Cardiac fibroblast (primary cell): ENCODE measurements around the gene OTUD6A.

ENCODE experiments used
- DNase-seq, 2 donors: peaks; one replicate each; pipeline versions ENCODE4 v3.0.0 to v3.0.0-alpha.2; 2010; ENCODE audit warnings: low read depth in 2 of 2
- H3K4me3 ChIP-seq, 2 donors: replicated peaks in 1 of 2; 1 replicate in 1 of 2; 2 replicates in 1 of 2; pipeline ENCODE4 v1.5.1; 2011; ENCODE audit warnings: low read depth in 2 of 2, low read length in 2 of 2, mild to moderate bottlenecking in 2 of 2, moderate library complexity in 1 of 2
- TF ChIP-seq, protein P1 (sequence below): IDR thresholded peaks from one replicate; pipeline ENCODE4 v1.5.1; 2011; ENCODE audit warnings: low read depth, mild to moderate bottlenecking, low read length, inconsistent platforms

OTUD6A gene

DNA sequence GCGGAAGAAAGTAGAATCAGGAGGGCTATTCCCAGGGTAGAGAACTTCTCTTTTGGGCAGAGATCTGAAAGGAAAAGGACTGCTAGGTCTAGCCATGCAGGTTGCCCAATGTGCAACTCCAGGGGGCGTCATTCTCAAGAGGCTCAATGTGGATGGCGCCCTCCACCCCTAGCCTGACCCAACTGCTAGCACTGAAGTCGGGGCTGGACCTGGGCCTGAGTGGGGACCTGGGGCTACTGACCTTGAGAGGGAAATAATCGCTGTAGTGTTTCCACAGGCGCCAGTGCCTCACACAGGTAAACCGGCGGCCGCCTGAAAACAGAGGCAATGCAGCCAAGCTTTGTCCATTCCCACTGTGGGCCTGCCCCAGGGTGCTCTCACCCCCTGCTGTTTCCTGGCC is 18.6 kb upstream of the OTUD6A start:
- no peak for DNase-seq
- TF ChIP-seq, protein P1, sequence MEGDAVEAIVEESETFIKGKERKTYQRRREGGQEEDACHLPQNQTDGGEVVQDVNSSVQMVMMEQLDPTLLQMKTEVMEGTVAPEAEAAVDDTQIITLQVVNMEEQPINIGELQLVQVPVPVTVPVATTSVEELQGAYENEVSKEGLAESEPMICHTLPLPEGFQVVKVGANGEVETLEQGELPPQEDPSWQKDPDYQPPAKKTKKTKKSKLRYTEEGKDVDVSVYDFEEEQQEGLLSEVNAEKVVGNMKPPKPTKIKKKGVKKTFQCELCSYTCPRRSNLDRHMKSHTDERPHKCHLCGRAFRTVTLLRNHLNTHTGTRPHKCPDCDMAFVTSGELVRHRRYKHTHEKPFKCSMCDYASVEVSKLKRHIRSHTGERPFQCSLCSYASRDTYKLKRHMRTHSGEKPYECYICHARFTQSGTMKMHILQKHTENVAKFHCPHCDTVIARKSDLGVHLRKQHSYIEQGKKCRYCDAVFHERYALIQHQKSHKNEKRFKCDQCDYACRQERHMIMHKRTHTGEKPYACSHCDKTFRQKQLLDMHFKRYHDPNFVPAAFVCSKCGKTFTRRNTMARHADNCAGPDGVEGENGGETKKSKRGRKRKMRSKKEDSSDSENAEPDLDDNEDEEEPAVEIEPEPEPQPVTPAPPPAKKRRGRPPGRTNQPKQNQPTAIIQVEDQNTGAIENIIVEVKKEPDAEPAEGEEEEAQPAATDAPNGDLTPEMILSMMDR: no peak
- H3K4me3 ChIP-seq: no peak overlapping the region

DNA sequence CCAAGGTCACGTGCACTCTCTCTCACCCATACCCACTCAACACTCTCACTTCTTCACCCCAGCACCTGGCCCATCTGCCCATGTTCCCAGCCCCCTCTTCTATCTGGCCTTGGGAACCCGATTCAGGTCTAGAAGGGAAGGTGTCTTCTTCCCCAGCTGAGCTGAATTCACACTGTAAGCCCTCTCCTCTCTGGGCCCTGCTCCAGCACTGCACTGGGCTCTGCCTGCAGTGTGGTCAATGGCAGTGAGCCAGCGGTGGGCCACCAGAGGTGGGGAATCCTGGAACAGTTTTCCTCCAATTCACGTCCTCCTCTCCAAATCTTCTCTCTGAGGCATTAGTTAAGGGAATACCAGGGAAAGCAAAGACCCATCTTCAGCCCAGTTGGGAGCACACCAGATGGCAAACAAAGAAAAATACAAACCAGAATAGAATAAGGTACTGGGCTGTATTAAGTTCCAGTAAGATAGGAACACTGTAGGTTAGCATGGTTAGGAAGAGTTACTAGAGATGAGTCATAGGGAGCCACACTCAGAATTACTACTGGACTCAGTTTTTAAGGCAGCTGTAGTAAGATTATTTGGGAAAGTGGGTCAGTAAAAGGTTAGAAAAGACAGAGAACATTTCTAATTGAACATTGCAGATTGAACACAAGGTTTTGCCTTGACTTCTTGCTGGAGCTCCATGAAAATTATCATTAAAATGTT is 17.6 kb upstream of the OTUD6A start:
- no peak overlapping the region for H3K4me3 ChIP-seq
- DNase-seq: peak; percentile 40 to 46
- TF ChIP-seq, protein P1: no peak

- peak; percentile 71 to 78 for DNase-seq
- TF ChIP-seq, protein P1: no peak
- no peak overlapping the region for H3K4me3 ChIP-seq
Measured at GRCh38 chrX:70046978-70047377, 15.3 kb upstream of the OTUD6A start.

DNA sequence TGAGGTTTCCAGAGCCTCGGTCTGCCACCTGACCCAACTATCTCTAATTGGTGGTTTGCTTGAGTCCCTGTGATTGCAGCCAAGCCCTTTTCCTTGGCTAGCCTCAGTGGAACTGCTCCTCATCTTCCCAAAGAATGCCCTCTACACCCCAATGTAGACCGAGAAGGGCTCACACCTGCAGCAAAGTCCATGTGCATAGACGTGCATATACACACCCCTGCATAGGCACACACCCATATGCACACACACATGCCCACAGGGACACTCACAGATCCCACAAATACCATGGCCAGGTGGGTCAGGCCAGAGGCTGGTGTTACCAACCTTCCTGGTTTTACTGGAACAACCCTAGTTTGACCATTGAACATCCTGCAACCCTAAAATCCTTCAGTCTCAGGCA is 12.9 kb upstream of the OTUD6A start:
- TF ChIP-seq, protein P1: no peak
- no peak for DNase-seq
- H3K4me3 ChIP-seq: no peak overlapping the region

GRCh38 chrX:70049925-70050324 is 12.3 kb upstream of the OTUD6A start, which contains the start of gene AWAT2:
AWAT2 (minus strand) TSS chrX:70049938; CDS start chrX:70049932, 6 bp downstream.
- no peak within 1 kb of the TSS for H3K4me3 ChIP-seq
- TF ChIP-seq, protein P1: no peak
- no peak for DNase-seq

DNA sequence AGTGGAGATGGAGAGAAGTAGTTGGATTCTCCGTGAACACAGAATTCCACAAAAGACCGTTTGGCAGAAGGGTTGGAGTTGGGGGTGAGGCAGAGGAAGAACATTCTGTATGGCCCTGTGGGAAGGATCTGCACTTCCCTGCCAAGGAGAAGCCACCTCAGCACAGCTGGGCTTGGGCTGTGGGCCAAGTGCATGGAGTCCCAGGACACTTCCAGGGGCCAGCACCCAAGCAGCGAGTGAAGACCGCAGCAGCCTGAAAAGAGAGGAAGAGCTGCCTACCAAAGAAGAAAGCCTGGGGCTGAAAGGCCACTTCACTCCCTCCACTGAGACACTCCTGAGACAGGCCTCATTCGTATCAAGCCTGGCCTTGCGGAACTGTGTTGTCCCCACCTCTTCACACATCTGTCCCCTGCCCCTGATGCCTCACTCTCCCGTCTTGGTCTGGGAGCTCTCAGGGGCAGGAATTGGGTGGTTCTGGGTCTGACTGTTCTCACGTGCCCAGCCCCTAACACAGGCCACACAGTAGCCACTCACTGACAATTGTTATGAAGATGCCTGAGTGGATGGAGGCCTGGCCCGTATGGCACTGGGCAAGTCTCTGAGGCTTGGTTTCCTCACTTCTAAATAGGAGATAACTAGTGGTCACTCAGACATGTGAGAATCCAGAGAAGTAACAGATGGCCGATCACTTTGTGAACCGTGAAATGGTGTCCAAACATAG is 9.2 kb upstream of the OTUD6A start:
- H3K4me3 ChIP-seq: no peak overlapping the region
- DNase-seq: no peak
- TF ChIP-seq, protein P1: no peak
